SK-N-MC (cell line): ENCODE results near the gene CAMTA1.

Experiments
- EZH2 ChIP-seq: fragments of 200-600 bp; sonication (generic); IDR thresholded peaks from one replicate; pipeline ENCODE4 v1.6.1; 2017; ENCODE audit warnings: antibody characterized with exemption
- FOXP2 ChIP-seq: optimal IDR thresholded peaks from 2 replicates; pipeline ENCODE3; 2011; ENCODE audit warnings: mild to moderate bottlenecking, moderate library complexity; ENCODE audit not compliant: insufficient read depth; ENCODE audit errors: extremely low read length, control extremely low read depth
- POLR2AphosphoS5 ChIP-seq: IDR thresholded peaks from 2 replicates; pipeline ENCODE4 v1.6.1; 2012; ENCODE audit warnings: mild to moderate bottlenecking, low read depth, low read length, borderline replicate concordance

GRCh38 chr1:6842301-6842700, 57.0 kb downstream of the CAMTA1 start:
- no peak for TF ChIP-seq EZH2
- TF ChIP-seq POLR2AphosphoS5, result no peak
- no peak for TF ChIP-seq FOXP2
